ENCODE measurements around the gene GRIN1.

GRIN1 gene

GRCh38 chr9:137212520-137212919 is 73.6 kb downstream of the GRIN1 start:
- no peak for FAIRE-seq
- no peak for DNase-seq (ENCODE audit: insufficient read length, low spot score)
- TF ChIP-seq POLR2A (IDR thresholded peaks at IDR 0.05; ENCODE audit: low read depth, low read length), result no peak

GRCh38 chr9:137213160-137214060 is 74.5 kb downstream of the GRIN1 start:
- DNase-seq (ENCODE audit: insufficient read length, low spot score) (no peak), FAIRE-seq (no peak)
- no peak for TF ChIP-seq POLR2A (IDR thresholded peaks at IDR 0.05; ENCODE audit: low read depth, low read length)

- no peak for TF ChIP-seq POLR2A (IDR thresholded peaks at IDR 0.05; ENCODE audit: low read depth, low read length)
- no peak for FAIRE-seq
- no peak for DNase-seq (ENCODE audit: insufficient read length, low spot score)
These were observed 75.7 kb downstream of the GRIN1 start for GRCh38 chr9:137214620-137215019.

- no peak for TF ChIP-seq POLR2A (IDR thresholded peaks at IDR 0.05; ENCODE audit: low read depth, low read length)
- no peak for FAIRE-seq
These were observed 76.4 kb downstream of the GRIN1 start for GRCh38 chr9:137215196-137215986.

GRCh38 chr9:137216188-137216965 is 77.4 kb downstream of the GRIN1 start:
- TF ChIP-seq POLR2A (IDR thresholded peaks at IDR 0.05; ENCODE audit: low read depth, low read length), result no peak
- FAIRE-seq, result no peak
- no peak for DNase-seq (ENCODE audit: insufficient read length, low spot score)

More at GRCh38 chr9:137215196-137215986, 76.4 kb downstream of the GRIN1 start:
- no peak for DNase-seq (ENCODE audit: insufficient read length, low spot score)

GRCh38 chr9:137217276-137218211 is 78.6 kb downstream of the GRIN1 start:
- no peak for TF ChIP-seq POLR2A (IDR thresholded peaks at IDR 0.05; ENCODE audit: low read depth, low read length)
- DNase-seq (ENCODE audit: insufficient read length, low spot score), result no peak
- FAIRE-seq, result no peak

- FAIRE-seq, result no peak
- TF ChIP-seq POLR2A (IDR thresholded peaks at IDR 0.05; ENCODE audit: low read depth, low read length), result no peak
These were observed 79.3 kb downstream of the GRIN1 start for GRCh38 chr9:137218212-137218753.

More at GRCh38 chr9:137218212-137218753, 79.3 kb downstream of the GRIN1 start:
- no peak for DNase-seq (ENCODE audit: insufficient read length, low spot score)

All from H54 (cell line).